ENCODE measurements around the gene CRACR2A.

Gene CRACR2A

DNA sequence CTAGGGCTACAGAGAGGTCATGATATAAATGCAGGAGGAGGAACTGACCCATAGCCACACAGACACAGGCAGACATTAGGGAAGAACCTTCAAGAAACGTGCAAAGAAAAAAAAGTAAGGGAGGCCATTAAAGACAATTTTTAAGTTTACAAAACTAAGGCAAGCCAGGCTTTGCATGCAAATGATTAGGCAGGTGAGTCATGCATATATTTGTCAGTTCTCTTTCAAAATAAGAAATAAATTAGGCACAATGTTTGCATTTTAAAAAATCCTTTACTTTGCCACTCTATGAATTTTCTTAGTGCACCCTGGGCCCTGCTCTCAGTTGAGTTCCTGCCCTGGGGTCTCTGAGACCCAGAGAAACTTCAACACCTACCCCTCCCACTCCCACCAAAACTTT, 186.9 kb downstream of the CRACR2A start:
- DNase-seq (ENCODE audit: low spot score), result no peak
